B cell (primary cell): ENCODE measurements around the gene NCBP1. TPM values are rescaled to one million over a fixed set of nuclear protein-coding genes. Genes with fewer than 3 reads are reported as not detected.

ENCODE experiments used
- ATAC-seq: fragments of 200-7000 bp; cut with Tn5 transposase; one replicate; pipeline ENCODE4 v1.10.0; 2021; ENCODE audit warnings: low read depth, mild to moderate bottlenecking, moderate number of reproducible peaks, moderate library complexity
- CTCF ChIA-PET: fragments of 350-600 bp; sonication (Branson Sonifier 250); formaldehyde crosslinking; loops from one replicate; lab custom pipeline; 2021; ENCODE audit warnings: antibody characterized with exemption, inconsistent platforms; lab: Charles Lee
- POLR2A ChIA-PET: fragments of 350-600 bp; sonication (Branson Sonifier 250); formaldehyde crosslinking; loops from one replicate; lab custom pipeline; 2021; ENCODE audit warnings: antibody characterized with exemption; lab: Charles Lee
- DNase-seq: peaks from one replicate; pipeline ENCODE4 v3.0.0; 2013
- H2AFZ ChIP-seq: 2 replicates; pipeline ENCODE4 v1.6.1; 2012; ENCODE audit warnings: mild to moderate bottlenecking, low read depth, low read length; ENCODE audit not compliant: insufficient read depth, poor library complexity, severe bottlenecking
- H3K27ac ChIP-seq, 2 donors: 1 replicate in 1 of 2; 2 replicates in 1 of 2; pipeline ENCODE4 v1.5.1; 2012 to 2013; ENCODE audit warnings: low read length in 2 of 2, mild to moderate bottlenecking in 2 of 2, moderate library complexity in 1 of 2
- H3K27me3 ChIP-seq, 4 experiments: fragments of 200-600 bp in 1 of 4; sonication (generic) in 1 of 4; replicated peaks in 1 of 4; 1 replicate in 2 of 4; 2 replicates in 2 of 4; pipeline versions ENCODE4 v1.6.1 to v1.7.0; 2013 to 2016; ENCODE audit warnings: low read length in 3 of 4, mild to moderate bottlenecking in 2 of 4, mixed read lengths in 1 of 4, moderate library complexity in 1 of 4; ENCODE audit not compliant: insufficient read depth in 4 of 4, control insufficient read depth in 3 of 4; ENCODE audit errors: control extremely low read depth in 1 of 4
- H3K36me3 ChIP-seq, 2 experiments: replicated peaks in 1 of 2; 1 replicate in 1 of 2; 2 replicates in 1 of 2; pipeline versions ENCODE4 v1.6.1 to v1.7.1; 2013; ENCODE audit warnings: low read length in 1 of 2; ENCODE audit not compliant: insufficient read depth in 2 of 2, control insufficient read depth in 1 of 2; ENCODE audit errors: control extremely low read depth in 1 of 2, extremely low read depth in 1 of 2
- H3K4me1 ChIP-seq, 2 donors: fragments of 200-600 bp in 1 of 2; sonication (generic) in 1 of 2; 1 replicate in 1 of 2; 2 replicates in 1 of 2; pipeline versions ENCODE4 v1.5.1 to v1.6.1; 2013 to 2017; ENCODE audit warnings: low read length in 2 of 2; ENCODE audit not compliant: control insufficient read depth in 2 of 2, insufficient read depth in 2 of 2
- H3K4me2 ChIP-seq: replicated peaks from 2 replicates; pipeline ENCODE3; 2012; ENCODE audit warnings: mild to moderate bottlenecking, low read depth, low read length; ENCODE audit not compliant: poor library complexity, severe bottlenecking
- H3K4me3 ChIP-seq, 5 experiments: fragments of 200-600 bp in 1 of 5; sonication (generic) in 1 of 5; 1 replicate in 3 of 5; 2 replicates in 2 of 5; pipeline versions ENCODE4 v1.5.1 to v1.7.0; 2011 to 2016; ENCODE audit warnings: low read length in 4 of 5, mild to moderate bottlenecking in 4 of 5, low read depth in 2 of 5, control low read depth in 1 of 5, moderate library complexity in 1 of 5; ENCODE audit not compliant: insufficient read depth in 1 of 5; ENCODE audit errors: control extremely low read depth in 1 of 5, extremely low read depth in 1 of 5
- H3K79me2 ChIP-seq: fragments of 200-600 bp; sonication (generic); one replicate; pipeline ENCODE4 v1.6.0; 2016; ENCODE audit warnings: low read length; ENCODE audit not compliant: control insufficient read depth, insufficient read depth
- H3K9ac ChIP-seq: fragments of 200-600 bp; sonication (generic); 2 replicates; pipeline ENCODE4 v1.6.1; 2017; ENCODE audit warnings: mild to moderate bottlenecking, low read length, moderate library complexity
- H3K9me3 ChIP-seq, 3 donors: one replicate each; pipeline versions ENCODE4 v1.6.1 to v1.7.1; 2013; ENCODE audit warnings: low read length in 2 of 3; ENCODE audit not compliant: control insufficient read depth in 2 of 3, insufficient read depth in 1 of 3; ENCODE audit errors: control extremely low read depth in 1 of 3
- H4K20me1 ChIP-seq: 2 replicates; pipeline ENCODE4 v1.6.0; 2012; ENCODE audit warnings: mild to moderate bottlenecking, low read length; ENCODE audit not compliant: insufficient read depth, control insufficient read depth, poor library complexity, severe bottlenecking
- H3K27ac Mint-ChIP-seq: one replicate; pipeline ENCODE4 v1.8.0; 2021; ENCODE audit warnings: mixed read lengths
- H3K27me3 Mint-ChIP-seq: one replicate; pipeline ENCODE4 v1.8.0; 2021; ENCODE audit warnings: mixed read lengths
- H3K4me1 Mint-ChIP-seq: one replicate; pipeline ENCODE4 v1.8.0; 2021; ENCODE audit warnings: mixed read lengths
- H3K4me3 Mint-ChIP-seq: one replicate; pipeline ENCODE4 v1.8.0; 2021; ENCODE audit warnings: mixed read lengths
- H3K9me3 Mint-ChIP-seq: one replicate; pipeline ENCODE4 v1.8.0; 2022; ENCODE audit warnings: mixed read lengths; ENCODE audit not compliant: insufficient read depth
- EZH2 ChIP-seq: IDR thresholded peaks from 2 replicates; pipeline ENCODE4 v1.6.1; 2012; ENCODE audit warnings: borderline replicate concordance, low read depth, mild to moderate bottlenecking, moderate library complexity, low read length; ENCODE audit not compliant: insufficient read depth, poor library complexity, severe bottlenecking
- WGBS: methylation state at CpG from one replicate; pipeline ENCODE4 v1.1.5; 2013; ENCODE audit warnings: missing lambda C conversion rate; ENCODE audit not compliant: insufficient coverage; 5-methylcytosine and 5-hydroxymethylcytosine counted together
- intact Hi-C: fragments of 100-400 bp; cut with micrococcal nuclease; formaldehyde crosslinking; loops from one replicate; pipeline ENCODE4 v1.10.0; 2022
- polyA plus RNA-seq: library from polyadenylated mRNA; depleted of rRNA; stranded (reverse); fragments of >200 nt; gene quantifications from 2 replicates; pipeline ENCODE4 v1.2.3, GENCODE V29; 2012
- total RNA-seq, 2 donors: library from RNA; stranded (reverse); fragments of 120-200 nt in 1 of 2; gene quantifications; 1 replicate in 1 of 2; 2 replicates in 1 of 2; pipeline versions ENCODE4 v1.2.3 to v1.2.4, GENCODE V29; 2013 to 2022
- TF ChIP-seq, protein P1 (sequence below): fragments of 200-600 bp; IDR thresholded peaks from one replicate; pipeline ENCODE4 v1.8.0; 2022; ENCODE audit warnings: antibody characterized with exemption, mild to moderate bottlenecking

NCBP1 gene
- total and polyA plus RNA-seq, 2 donors (not counting 1 experiment from before 2014, with no cell fraction given): 19.5 to 38.0 TPM

DNA sequence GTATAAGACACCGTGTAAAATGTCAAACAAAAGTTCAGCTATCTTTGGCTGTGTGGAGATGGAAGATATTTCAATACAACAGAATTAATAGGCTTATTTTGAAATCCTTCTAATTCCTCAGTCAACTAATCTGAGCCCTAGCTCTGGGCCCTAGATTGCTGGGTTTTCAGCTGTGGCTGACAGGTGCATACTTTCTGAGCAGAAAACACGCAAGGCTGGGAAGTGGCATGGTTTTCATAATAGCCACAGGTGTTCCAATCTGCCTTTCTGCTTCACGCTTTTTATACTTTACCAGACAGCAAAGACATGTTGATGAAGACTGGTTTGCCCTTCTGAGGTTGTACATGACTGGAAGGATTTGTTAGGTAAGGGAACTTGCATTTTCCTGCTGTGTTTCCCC lies 84.2 kb downstream of the NCBP1 start:
- Histone ChIP-seq H4K20me1 (no peaks in the 10 kb centered on the region), H3K27me3 (peaks cover 0 to 10% (median 1%) of the 10 kb centered on the region in 4 experiments), H3K9ac (no peak overlapping the region), H3K36me3 (no peaks in the 10 kb centered on the region), H3K27ac (no peak overlapping the region), H3K4me2 (no peak overlapping the region), H3K9me3 (peaks cover 0 to 9% (median 2%) of the 10 kb centered on the region in 3 donors), H3K79me2 (no peaks in the 10 kb centered on the region), H2AFZ (no peak overlapping the region), H3K4me3 (no peak overlapping the region), H3K4me1 (no peaks in the 10 kb centered on the region)
- TF ChIP-seq, protein P1, sequence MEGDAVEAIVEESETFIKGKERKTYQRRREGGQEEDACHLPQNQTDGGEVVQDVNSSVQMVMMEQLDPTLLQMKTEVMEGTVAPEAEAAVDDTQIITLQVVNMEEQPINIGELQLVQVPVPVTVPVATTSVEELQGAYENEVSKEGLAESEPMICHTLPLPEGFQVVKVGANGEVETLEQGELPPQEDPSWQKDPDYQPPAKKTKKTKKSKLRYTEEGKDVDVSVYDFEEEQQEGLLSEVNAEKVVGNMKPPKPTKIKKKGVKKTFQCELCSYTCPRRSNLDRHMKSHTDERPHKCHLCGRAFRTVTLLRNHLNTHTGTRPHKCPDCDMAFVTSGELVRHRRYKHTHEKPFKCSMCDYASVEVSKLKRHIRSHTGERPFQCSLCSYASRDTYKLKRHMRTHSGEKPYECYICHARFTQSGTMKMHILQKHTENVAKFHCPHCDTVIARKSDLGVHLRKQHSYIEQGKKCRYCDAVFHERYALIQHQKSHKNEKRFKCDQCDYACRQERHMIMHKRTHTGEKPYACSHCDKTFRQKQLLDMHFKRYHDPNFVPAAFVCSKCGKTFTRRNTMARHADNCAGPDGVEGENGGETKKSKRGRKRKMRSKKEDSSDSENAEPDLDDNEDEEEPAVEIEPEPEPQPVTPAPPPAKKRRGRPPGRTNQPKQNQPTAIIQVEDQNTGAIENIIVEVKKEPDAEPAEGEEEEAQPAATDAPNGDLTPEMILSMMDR: no peak
- TF ChIP-seq EZH2: no peak
- no peak for ATAC-seq
- ChIA-PET CTCF (no interaction called here), POLR2A (no interaction called here)
- no peak overlapping the region for H3K4me3 Mint-ChIP-seq
- H3K4me1 Mint-ChIP-seq: no peaks in the 10 kb centered on the region
- H3K9me3 Mint-ChIP-seq: peaks cover 3% of the 10 kb centered on the region
- no peak overlapping the region for H3K27ac Mint-ChIP-seq
- no peak for DNase-seq
- 91% methylated on average over 1 of the region's 3 CpGs for WGBS
- intact Hi-C loops: loop anchor here (10.0 kb wide), 1 partner anchor 87 kb away; no protein-coding TSS in a partner anchor
- H3K27me3 Mint-ChIP-seq: peaks cover 40% of the 10 kb centered on the region

DNA sequence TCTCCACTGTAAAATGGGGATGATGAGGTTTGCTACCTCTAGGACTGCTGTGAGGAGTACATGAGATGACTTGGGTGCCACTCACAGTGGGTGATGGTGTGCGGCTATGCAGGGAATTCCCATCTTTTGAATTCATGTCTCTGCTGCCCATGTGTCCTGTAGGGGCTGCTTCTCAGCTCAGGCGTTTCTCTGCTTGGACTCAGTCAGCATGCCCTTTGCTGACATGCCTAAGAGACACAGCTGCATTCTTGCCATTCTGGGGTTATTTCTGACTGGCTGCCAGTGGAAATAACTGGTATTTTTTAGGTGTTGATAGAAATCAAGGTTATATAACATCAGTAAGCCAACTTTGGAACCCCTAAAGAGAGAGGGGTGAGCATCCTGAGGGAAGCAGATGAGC lies 87.8 kb downstream of the NCBP1 start:
- H2AFZ ChIP-seq: no peak overlapping the region
- 93% methylated on average over 2 of the region's 2 CpGs for WGBS
- H3K79me2 ChIP-seq: no peaks in the 10 kb centered on the region
- Mint-ChIP-seq H3K9me3 (peaks cover 3% of the 10 kb centered on the region), H3K27ac (no peak overlapping the region), H3K27me3 (peaks cover 51% of the 10 kb centered on the region), H3K4me3 (no peak overlapping the region), H3K4me1 (no peaks in the 10 kb centered on the region)
- no peak overlapping the region for H3K9ac ChIP-seq
- H4K20me1 ChIP-seq: no peaks in the 10 kb centered on the region
- H3K4me3 ChIP-seq: no peak overlapping the region
- ATAC-seq (no peak), DNase-seq (no peak)
- no peak for TF ChIP-seq EZH2
- TF ChIP-seq, protein P1: no peak
- peaks cover 0 to 9% (median 2%) of the 10 kb centered on the region in 3 donors for H3K9me3 ChIP-seq
- no peak overlapping the region for H3K4me2 ChIP-seq
- peaks cover 0 to 12% (median 2%) of the 10 kb centered on the region in 4 experiments for H3K27me3 ChIP-seq
- POLR2A ChIA-PET: no interaction called here
- no peaks in the 10 kb centered on the region for H3K4me1 ChIP-seq
- intact Hi-C loops: no loop called here
- H3K27ac ChIP-seq: no peak overlapping the region
- H3K36me3 ChIP-seq: no peaks in the 10 kb centered on the region
- CTCF ChIA-PET: no interaction called here
